ENCODE results near the gene F8A1.

GRCh38 chrX:154914052-154914451 is 27.9 kb downstream of the F8A1 start:
- no peak for TF ChIP-seq EP300 (IDR thresholded peaks at IDR 0.05; ENCODE audit: borderline replicate concordance in 1 of 2, low read depth in 2 of 2, low read length in 2 of 2)
- TF ChIP-seq POLR2A (IDR thresholded peaks at IDR 0.05; ENCODE audit: control extremely low read depth in 1 of 2, low read depth in 2 of 2, low read length in 2 of 2), result no peak
- TF ChIP-seq SUZ12 (IDR thresholded peaks at IDR 0.05; ENCODE audit: low read length), result no peak
- no peak for TF ChIP-seq EZH2 (IDR thresholded peaks at IDR 0.05; ENCODE audit: low read depth, low read length, severe bottlenecking)
- TF ChIP-seq GABPA (IDR thresholded peaks at IDR 0.05; ENCODE audit: borderline replicate concordance, insufficient read depth, low read length), result no peak
- no peak for TF ChIP-seq CREB1 (IDR thresholded peaks at IDR 0.05)

Measured in H1 (cell line).